Right lobe of liver (tissue), 6 donors: ENCODE results near the gene SMARCB1. TPM values are rescaled to one million over a fixed set of nuclear protein-coding genes. Genes with fewer than 3 reads are reported as not detected.

Experiments used
- ATAC-seq, 4 donors: fragments of 200-7000 bp; cut with Tn5 transposase; one replicate each; pipeline ENCODE4 v1.9.1; 2020; ENCODE audit warnings: mild to moderate bottlenecking in 4 of 4, moderate library complexity in 4 of 4
- DNase-seq, 3 donors: peaks; one replicate each; pipeline ENCODE4 v3.0.0-alpha.2; 2020
- H3K27ac ChIP-seq, 3 donors: fragments of 200-600 bp; one replicate each; pipeline ENCODE4 v1.8.0; 2022
- H3K27me3 ChIP-seq, 2 donors: fragments of 200-600 bp; one replicate each; pipeline ENCODE4 v1.8.0; 2022
- H3K36me3 ChIP-seq, 4 donors: fragments of 200-600 bp; sonication (generic) in 1 of 4; one replicate each; pipeline versions ENCODE4 v1.5.1 to v1.8.0; 2017 to 2022; ENCODE audit warnings: control low read depth in 1 of 4
- H3K4me1 ChIP-seq, 4 donors: fragments of 200-600 bp; sonication (generic) in 1 of 4; one replicate each; pipeline versions ENCODE4 v1.5.1 to v1.8.0; 2017 to 2022; ENCODE audit warnings: control low read depth in 1 of 4
- H3K4me3 ChIP-seq, 3 donors: fragments of 200-600 bp; one replicate each; pipeline ENCODE4 v1.8.0; 2022
- H3K9me3 ChIP-seq, 4 donors: fragments of 200-600 bp; sonication (generic) in 1 of 4; one replicate each; pipeline versions ENCODE4 v1.5.1 to v1.8.0; 2017 to 2022; ENCODE audit warnings: control low read depth in 1 of 4
- CTCF ChIP-seq, 4 donors: fragments of 200-600 bp in 3 of 4; fragments of 450-650 bp in 1 of 4; IDR thresholded peaks; one replicate each; pipeline versions ENCODE4 v1.5.1 to v1.8.0; 2016 to 2022; ENCODE audit warnings: antibody characterized with exemption in 4 of 4, mild to moderate bottlenecking in 2 of 4
- POLR2A ChIP-seq: fragments of 450-650 bp; IDR thresholded peaks from one replicate; pipeline ENCODE4 v1.6.1; 2017; ENCODE audit warnings: antibody characterized with exemption, mild to moderate bottlenecking
- WGBS: methylation state at CpG from one replicate; pipeline ENCODE4 v1.1.6; 2018; ENCODE audit warnings: low coverage, low lambda C conversion rate; ENCODE audit not compliant: insufficient coverage; ENCODE audit errors: missing lambda C conversion rate; 5-methylcytosine and 5-hydroxymethylcytosine counted together
- intact Hi-C, 2 donors: fragments of 100-400 bp; cut with DNase I; formaldehyde crosslinking; loops; one replicate each; pipeline versions ENCODE4 v1.11.2 to v1.14.1; 2022
- total RNA-seq, 6 experiments: library from RNA; depleted of rRNA in 2 of 6; stranded (reverse); fragments of >200 nt in 2 of 6; fragmentation: NEBNext Ultra II Directional in 3 of 6; extraction: Animal tissue kit (Norgen Biotek cat#: 25700) in 3 of 6; gene quantifications; one replicate each; pipeline versions ENCODE4 v1.1.0 to v1.2.4, GENCODE V29; 2016 to 2023
- donor health status: DM: no; HTN: yes; CAD: no.
- donor health status: DM: no; HTN: no; CAD: no.
- donor health status: DM: no; HTN: no; CAD: no.
- donor health status: DM: no; HTN: yes; CAD: no.
- donor health status: DM: no; HTN: yes; CAD: no.

The SMARCB1 gene
- total RNA-seq, 6 experiments from 2014 or later, result 19.9 to 70.2 (median 25.3) TPM

- peak within 1 kb of the TSS; percentile 84 to 95 (median 95) for H3K27ac ChIP-seq
- peak within 1 kb of the TSS; percentile 79 to 85 (median 79) for H3K4me3 ChIP-seq
- peak; percentile 73 to 83 (median 78) for ATAC-seq
- peak; percentile 90 to 93 (median 92) for DNase-seq
- no peaks in the 10 kb centered on the region for H3K9me3 ChIP-seq
- TF ChIP-seq CTCF (IDR thresholded peaks at IDR 0.05) (peak; percentile 81 to 87 (median 83)), POLR2A (peak; percentile 92)
- H3K27me3 ChIP-seq, result no peaks in the 10 kb centered on the region
- 0% methylated on average over 9 of the region's 63 CpGs for WGBS
- peaks cover 0 to 40% (median 12%) of the 10 kb centered on the region in 4 donors for H3K4me1 ChIP-seq
- peaks cover 0 to 11% (median 7%) of the 10 kb centered on the region in 4 donors for H3K36me3 ChIP-seq
- intact Hi-C loops, result loop anchor here in 1 of 2 donors (5.0 kb wide), 1 partner anchor 79 kb away; no protein-coding TSS in a partner anchor
Observed at GRCh38 chr22:23767673-23768548, 18.9 kb upstream of the SMARCB1 start, which contains the start of gene CHCHD10. TSS of gene CHCHD10 (minus strand) at chr22:23767972. CDS start at chr22:23767874, 98 bp downstream.

- intact Hi-C loops, result loop anchor here in 1 of 2 donors (5.0 kb wide), 1 partner anchor 78 kb away; no protein-coding TSS in a partner anchor
- TF ChIP-seq CTCF (IDR thresholded peaks at IDR 0.05) (no peak), POLR2A (no peak)
- Histone ChIP-seq H3K9me3 (no peaks in the 10 kb centered on the region), H3K4me3 (no peak overlapping the region), H3K4me1 (peaks cover 0 to 30% (median 15%) of the 10 kb centered on the region in 4 donors), H3K27me3 (no peaks in the 10 kb centered on the region), H3K27ac (no peak overlapping the region), H3K36me3 (peaks cover 0 to 3% (median under 1%) of the 10 kb centered on the region in 4 donors)
- WGBS, result 81% methylated on average over 2 of the region's 6 CpGs
- DNase-seq (no peak), ATAC-seq (no peak)
Observed at GRCh38 chr22:23769321-23769965, 17.3 kb upstream of the SMARCB1 start.

- H3K27ac ChIP-seq, result no peak overlapping the region
Observed at GRCh38 chr22:23772315-23772648, 14.5 kb upstream of the SMARCB1 start.

More at GRCh38 chr22:23772315-23772648, 14.5 kb upstream of the SMARCB1 start:
- DNase-seq (no peak), ATAC-seq (no peak)
- Histone ChIP-seq H3K9me3 (no peaks in the 10 kb centered on the region), H3K4me1 (peaks cover 0 to 15% (median 6%) of the 10 kb centered on the region in 4 donors), H3K27me3 (no peaks in the 10 kb centered on the region), H3K36me3 (no peaks in the 10 kb centered on the region), H3K4me3 (peak overlapping the region in 2 of 3 donors; percentile 35 to 52)
- TF ChIP-seq POLR2A, result no peak
- TF ChIP-seq CTCF (IDR thresholded peaks at IDR 0.05), result no peak
- WGBS, result 9% methylated on average over 6 of the region's 6 CpGs
- intact Hi-C loops, result no loop called here
